ENCODE results near the gene ZNF292. TPM values are rescaled to one million over a fixed set of nuclear protein-coding genes. Genes with fewer than 3 reads are reported as not detected.

Gene ZNF292
- total RNA-seq, 2 experiments from 2014 or later, result 81.5 to 82.5 TPM

GRCh38 chr6:87282743-87283142 is 127.4 kb downstream of the ZNF292 start:
- no peaks in the 10 kb centered on the region for H3K9me3 Mint-ChIP-seq
- H3K36me3 Mint-ChIP-seq (ENCODE audit: low read depth), result no peaks in the 10 kb centered on the region
- ChIA-PET POLR2A (no interaction called here), CTCF (no interaction called here)
- intact Hi-C loops (cut with DNase I, micrococcal nuclease), result no loop called here
- no peak for TF ChIP-seq CTCF (IDR thresholded peaks at IDR 0.05)
- H3K4me1 Mint-ChIP-seq (ENCODE audit: low read depth), result peaks cover 21% of the 10 kb centered on the region
- no peak overlapping the region for H3K27ac Mint-ChIP-seq
- DNase-seq (no peak), ATAC-seq (ENCODE audit: poor library complexity) (no peak)
- no peak overlapping the region for H3K4me3 Mint-ChIP-seq
- Histone ChIP-seq H3K4me3 (ENCODE audit: low read length) (no peak overlapping the region), H3K27me3 (ENCODE audit: control insufficient read depth in 1 of 2, insufficient read depth in 2 of 2, low read length in 2 of 2) (no peaks in the 10 kb centered on the region), H3K36me3 (ENCODE audit: insufficient read depth, low read length) (no peaks in the 10 kb centered on the region), H3K9me3 (ENCODE audit: control insufficient read depth in 1 of 2, insufficient read depth in 1 of 2, low read length in 2 of 2) (no peaks in the 10 kb centered on the region), H3K4me1 (ENCODE audit: insufficient read depth, low read length) (peaks cover 5% of the 10 kb centered on the region), H3K27ac (ENCODE audit: low read depth in 1 of 2, low read length in 2 of 2) (no peak overlapping the region)
- peaks cover 5% of the 10 kb centered on the region for H3K27me3 Mint-ChIP-seq

GRCh38 chr6:87283461-87283860 is 128.1 kb downstream of the ZNF292 start:
- Histone ChIP-seq H3K9me3 (ENCODE audit: control insufficient read depth in 1 of 2, insufficient read depth in 1 of 2, low read length in 2 of 2) (no peaks in the 10 kb centered on the region), H3K4me1 (ENCODE audit: insufficient read depth, low read length) (peaks cover 5% of the 10 kb centered on the region), H3K27me3 (ENCODE audit: control insufficient read depth in 1 of 2, insufficient read depth in 2 of 2, low read length in 2 of 2) (no peaks in the 10 kb centered on the region), H3K36me3 (ENCODE audit: insufficient read depth, low read length) (no peaks in the 10 kb centered on the region), H3K27ac (ENCODE audit: low read depth in 1 of 2, low read length in 2 of 2) (no peak overlapping the region), H3K4me3 (ENCODE audit: low read length) (no peak overlapping the region)
- no peak for TF ChIP-seq CTCF (IDR thresholded peaks at IDR 0.05)
- Mint-ChIP-seq H3K36me3 (ENCODE audit: low read depth) (no peaks in the 10 kb centered on the region), H3K4me1 (ENCODE audit: low read depth) (peaks cover 21% of the 10 kb centered on the region), H3K27ac (no peak overlapping the region), H3K27me3 (peaks cover 5% of the 10 kb centered on the region), H3K9me3 (no peaks in the 10 kb centered on the region), H3K4me3 (no peak overlapping the region)
- CTCF ChIA-PET, result interaction anchor here (0.6 kb wide), 1 partner anchor 193 kb away, joined by 4 read pairs; no protein-coding TSS in a partner anchor
- intact Hi-C loops (cut with DNase I, micrococcal nuclease), result no loop called here
- POLR2A ChIA-PET, result interaction anchor here (0.9 kb wide), 1 partner anchor 9 kb away, joined by 3 read pairs; no protein-coding TSS in a partner anchor
- DNase-seq, result no peak
- no peak for ATAC-seq (ENCODE audit: poor library complexity)

GRCh38 chr6:87287251-87287650 is 131.9 kb downstream of the ZNF292 start:
- no peaks in the 10 kb centered on the region for H3K4me1 Mint-ChIP-seq (ENCODE audit: low read depth)
- H3K4me1 ChIP-seq (ENCODE audit: insufficient read depth, low read length), result no peaks in the 10 kb centered on the region
- no peak overlapping the region for H3K27ac Mint-ChIP-seq
- H3K27me3 Mint-ChIP-seq, result peaks cover 22% of the 10 kb centered on the region
- no peak for TF ChIP-seq CTCF (IDR thresholded peaks at IDR 0.05)
- no peaks in the 10 kb centered on the region for H3K9me3 ChIP-seq (ENCODE audit: control insufficient read depth in 1 of 2, insufficient read depth in 1 of 2, low read length in 2 of 2)
- H3K36me3 ChIP-seq (ENCODE audit: insufficient read depth, low read length), result no peaks in the 10 kb centered on the region
- no peak for DNase-seq
- intact Hi-C loops (cut with DNase I, micrococcal nuclease), result no loop called here
- no peak overlapping the region for H3K4me3 ChIP-seq (ENCODE audit: low read length)
- ChIA-PET CTCF (no interaction called here), POLR2A (no interaction called here)
- no peak overlapping the region for H3K4me3 Mint-ChIP-seq
- H3K27ac ChIP-seq (ENCODE audit: low read depth in 1 of 2, low read length in 2 of 2), result no peak overlapping the region
- no peaks in the 10 kb centered on the region for H3K27me3 ChIP-seq (ENCODE audit: control insufficient read depth in 1 of 2, insufficient read depth in 2 of 2, low read length in 2 of 2)
- H3K36me3 Mint-ChIP-seq (ENCODE audit: low read depth), result no peaks in the 10 kb centered on the region
- no peaks in the 10 kb centered on the region for H3K9me3 Mint-ChIP-seq
- ATAC-seq (ENCODE audit: poor library complexity), result no peak
